ENCODE data around the gene PTTG2.
"Not testable (repeated sequence)": the region's sequence is repeated elsewhere in the genome, so short reads cannot be mapped to it uniquely, and the experiment has no call there.

The PTTG2 gene

GRCh38 chr4:37960098-37960497, at the start of gene PTTG2:
Gene PTTG2, plus strand, starts transcription at chr4:37960398. Its CDS starts 37 bp downstream, at chr4:37960435.
- DNase-seq (ENCODE audit: low read depth): no peak

DNA sequence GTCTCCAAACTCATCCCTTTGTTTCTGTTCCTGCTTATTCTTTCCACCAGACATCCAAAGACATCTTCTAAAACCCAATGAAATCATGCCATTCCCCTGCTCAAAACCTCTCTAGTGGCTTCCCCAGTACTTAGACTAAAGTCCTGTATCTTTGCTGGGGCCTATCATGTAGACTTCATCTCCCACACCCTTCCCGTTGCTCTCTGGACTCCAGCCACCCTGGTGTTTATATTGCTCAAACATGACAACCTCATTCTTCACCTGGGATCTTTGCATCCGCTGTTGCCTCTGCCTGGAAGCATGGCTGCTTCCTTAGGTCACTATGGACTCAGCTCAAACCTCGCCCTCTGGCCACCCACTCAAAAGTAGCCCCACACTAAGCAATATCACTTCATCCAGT, 45.7 kb upstream of the PTTG2 start:
- no peak for DNase-seq (ENCODE audit: low read depth)

DNA sequence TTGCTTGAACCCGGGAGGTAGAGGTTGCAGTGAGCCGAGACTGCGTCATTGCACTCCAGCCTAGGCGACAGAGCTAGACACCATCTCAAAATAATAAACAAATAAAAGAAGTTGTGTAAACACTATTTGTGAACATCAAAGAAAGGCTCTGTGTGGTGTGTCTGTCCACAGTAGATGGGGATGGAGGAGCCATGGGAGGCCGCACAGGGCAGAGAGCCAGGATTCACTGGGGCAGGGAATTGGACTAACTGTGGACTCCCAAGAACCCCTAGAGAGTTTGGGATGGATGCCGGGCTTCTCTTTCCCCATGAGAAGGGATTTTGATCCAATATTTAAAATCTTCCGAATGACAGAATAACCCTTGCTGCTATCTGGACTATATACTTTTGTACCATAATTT, 42.8 kb upstream of the PTTG2 start:
- DNase-seq (ENCODE audit: low read depth): no peak

DNA sequence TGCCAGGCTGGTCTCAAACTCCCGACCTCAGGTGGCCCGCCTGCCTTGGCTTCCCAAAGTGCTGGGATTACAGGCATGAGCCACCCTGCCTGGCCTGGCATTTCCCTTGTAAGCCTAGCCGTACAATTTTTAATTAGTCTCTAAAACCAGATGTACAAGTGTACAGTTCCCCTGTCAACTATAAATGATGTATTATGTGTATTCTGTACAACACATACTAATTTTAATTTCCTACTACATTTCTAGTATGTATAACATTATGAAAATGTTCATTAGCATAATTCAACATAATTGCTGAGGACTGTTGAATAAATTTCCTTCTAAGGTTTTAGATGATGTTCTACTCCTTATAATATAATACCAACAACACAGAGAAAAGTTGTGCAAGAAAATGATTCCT, 41.5 kb upstream of the PTTG2 start:
- no peak for DNase-seq (ENCODE audit: low read depth)

- DNase-seq (ENCODE audit: low read depth): no peak
Observed at GRCh38 chr4:37922328-37922727, 37.9 kb upstream of the PTTG2 start.

- not testable (repeated sequence) for DNase-seq (ENCODE audit: low read depth)
Observed at GRCh38 chr4:37923089-37923488, 37.1 kb upstream of the PTTG2 start.

DNA sequence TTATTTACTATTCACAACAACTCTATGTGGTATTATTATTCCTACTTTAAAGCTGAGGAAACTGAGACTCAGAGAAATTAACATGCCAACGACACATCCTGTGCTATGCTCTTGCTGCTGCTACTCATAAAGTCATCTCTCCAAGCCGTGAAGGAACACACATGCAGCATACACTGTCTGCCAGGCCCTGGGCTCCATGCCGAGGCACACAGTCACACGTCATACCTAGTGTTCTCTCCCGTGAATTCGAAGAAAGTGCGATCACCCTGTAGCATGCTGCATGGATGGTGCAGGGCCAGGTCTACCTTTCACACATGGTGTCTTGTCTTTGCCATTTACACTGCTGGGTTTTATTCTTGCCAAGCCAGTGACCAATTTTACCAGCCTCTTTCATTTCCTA, 35.3 kb upstream of the PTTG2 start:
- DNase-seq (ENCODE audit: low read depth): no peak

- no peak for DNase-seq (ENCODE audit: low read depth)
Observed at GRCh38 chr4:37927434-37927833, 32.8 kb upstream of the PTTG2 start.

GRCh38 chr4:37928426-37929416, 31.5 kb upstream of the PTTG2 start:
- DNase-seq (ENCODE audit: low read depth): no peak

DNA sequence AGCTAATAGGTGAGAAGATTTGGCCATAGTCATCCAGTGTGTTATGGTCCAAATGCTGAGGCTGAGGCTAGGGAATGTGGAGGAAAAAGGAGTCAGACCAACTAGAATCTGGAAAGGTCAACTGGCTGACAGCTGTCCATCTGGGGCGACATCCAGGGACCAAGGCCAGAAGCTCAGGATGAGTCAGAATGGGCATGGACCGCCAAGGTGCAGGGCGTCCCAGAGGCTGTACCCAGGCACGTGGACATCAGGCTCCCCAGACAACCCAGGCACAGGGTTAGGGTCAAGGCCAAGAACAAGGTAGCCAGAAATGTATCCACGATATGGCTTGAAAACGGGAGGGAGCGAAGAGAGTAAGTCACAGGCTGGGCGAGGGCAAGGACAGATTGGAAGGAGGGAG, 26.1 kb upstream of the PTTG2 start:
- DNase-seq (ENCODE audit: low read depth): no peak

- DNase-seq (ENCODE audit: low read depth): no peak
Observed at GRCh38 chr4:37934609-37935008, 25.6 kb upstream of the PTTG2 start.

- DNase-seq (ENCODE audit: low read depth): no peak
Observed at GRCh38 chr4:37935026-37935425, 25.2 kb upstream of the PTTG2 start.

DNA sequence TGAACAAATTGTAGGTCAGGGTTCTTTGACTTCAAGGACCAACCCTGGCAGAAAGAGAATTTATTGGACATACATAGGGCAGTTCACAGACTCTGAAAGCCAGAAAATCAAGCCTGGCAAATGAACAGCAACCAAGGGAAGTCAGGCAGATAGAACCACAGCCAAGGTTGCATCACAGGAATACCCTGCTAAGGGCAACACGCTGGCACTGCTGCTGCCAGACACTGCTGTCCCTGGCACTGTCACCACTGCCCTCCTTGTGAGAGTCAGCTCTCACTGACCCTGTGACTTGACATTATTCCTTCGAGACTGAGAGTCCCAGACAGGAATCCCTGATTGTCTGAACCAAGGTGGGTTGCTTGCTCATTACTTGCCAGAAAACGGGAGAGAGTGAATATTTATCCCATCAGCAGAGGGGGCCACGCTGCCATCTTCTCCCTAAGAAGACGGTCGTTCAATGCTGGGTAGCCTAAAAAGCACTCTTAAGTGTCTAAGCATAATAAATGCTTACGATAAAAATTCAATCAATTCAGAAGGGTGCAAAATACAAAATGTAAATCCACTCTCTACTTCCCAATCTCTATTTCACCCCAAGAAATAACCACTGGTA, 23.2 kb upstream of the PTTG2 start:
- DNase-seq (ENCODE audit: low read depth): no peak

DNA sequence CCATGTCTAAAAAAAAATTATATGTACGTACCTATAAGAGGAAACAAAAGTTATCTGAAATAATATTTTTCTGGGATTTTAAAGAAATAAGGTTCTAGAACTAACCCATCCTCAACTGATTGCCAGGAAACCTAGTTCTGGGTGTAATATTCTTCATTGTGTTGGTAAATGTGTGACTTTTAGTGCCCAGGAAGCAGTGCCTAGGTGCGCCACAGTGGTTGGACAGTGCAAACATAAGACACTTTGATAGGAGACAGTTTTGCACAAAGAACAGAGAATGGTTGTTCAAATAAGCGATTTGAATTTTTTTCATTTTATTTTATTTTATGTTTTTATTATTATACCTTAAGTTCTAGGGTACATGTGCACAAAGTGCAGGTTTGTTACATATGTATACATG, 22.0 kb upstream of the PTTG2 start:
- no peak for DNase-seq (ENCODE audit: low read depth)

DNA sequence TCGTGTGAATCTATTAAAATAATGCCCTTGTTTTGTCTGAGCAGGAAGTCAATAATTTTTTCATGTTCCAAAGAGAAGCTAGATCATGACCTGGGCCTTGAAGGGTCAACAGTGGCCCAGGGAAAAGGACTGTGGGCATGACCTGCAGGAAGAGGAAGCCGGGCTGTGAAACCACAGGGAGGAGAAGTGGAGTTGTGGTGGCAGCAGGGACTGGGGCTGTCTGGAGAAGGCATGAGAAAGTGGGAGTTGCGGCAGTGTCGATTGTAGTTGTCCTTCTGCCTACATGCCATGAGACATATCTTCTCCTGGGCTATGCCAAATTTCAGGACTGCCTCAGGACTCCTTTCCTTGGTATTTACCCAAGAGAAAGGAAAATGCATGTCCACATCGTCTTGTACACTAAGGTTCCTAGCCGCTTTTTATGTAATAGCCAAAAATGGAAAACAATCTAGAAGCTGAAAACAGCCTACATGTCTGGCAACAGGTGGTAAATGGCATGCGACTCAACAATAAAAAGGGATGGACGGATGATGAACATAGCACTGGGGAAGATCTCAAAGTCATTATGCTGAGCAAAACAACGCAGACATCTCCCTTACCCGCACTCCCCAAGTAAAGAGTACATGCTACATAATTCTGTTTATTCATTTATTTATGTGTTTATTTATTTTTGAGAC, 13.6 kb upstream of the PTTG2 start:
- no peak for DNase-seq (ENCODE audit: low read depth)

GRCh38 chr4:37948542-37948941, 11.7 kb upstream of the PTTG2 start:
- DNase-seq (ENCODE audit: low read depth): no peak

DNA sequence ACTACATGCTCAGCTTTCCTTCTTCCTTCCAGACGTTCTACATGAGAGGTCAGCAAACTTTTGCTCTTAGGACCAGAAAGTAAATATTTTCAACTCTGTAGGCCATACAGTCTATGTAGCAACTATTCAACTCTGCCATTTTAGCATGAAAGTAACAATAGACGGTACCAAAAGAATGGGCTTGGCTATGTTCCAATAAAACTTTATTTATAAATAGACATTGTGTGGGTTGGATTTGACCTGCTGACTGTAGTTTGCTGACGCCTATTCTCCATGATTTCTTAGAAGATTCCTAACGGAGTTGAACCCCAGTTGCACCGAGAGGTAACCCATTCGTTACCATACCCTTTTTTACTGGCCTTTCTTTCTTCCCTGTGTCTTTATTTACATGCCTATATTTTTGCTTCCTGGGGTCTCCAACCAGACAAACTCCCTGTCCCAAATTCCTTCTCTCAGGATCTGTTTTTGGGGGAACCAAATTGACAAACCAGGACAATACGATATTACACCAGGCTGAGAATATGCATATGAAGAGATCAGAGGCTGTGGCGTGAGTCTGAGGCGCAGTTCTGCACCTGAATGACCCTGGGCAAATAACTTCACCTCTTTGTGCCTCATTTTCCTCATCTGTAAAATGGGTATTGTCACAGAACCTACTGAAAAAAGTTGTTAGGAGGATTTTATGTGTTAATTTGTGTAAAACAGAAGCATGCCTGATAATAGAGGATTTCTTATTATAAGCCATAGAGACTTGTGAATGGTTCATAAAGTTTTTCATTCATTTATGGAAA, 10.4 kb upstream of the PTTG2 start:
- no peak for DNase-seq (ENCODE audit: low read depth)

DNA sequence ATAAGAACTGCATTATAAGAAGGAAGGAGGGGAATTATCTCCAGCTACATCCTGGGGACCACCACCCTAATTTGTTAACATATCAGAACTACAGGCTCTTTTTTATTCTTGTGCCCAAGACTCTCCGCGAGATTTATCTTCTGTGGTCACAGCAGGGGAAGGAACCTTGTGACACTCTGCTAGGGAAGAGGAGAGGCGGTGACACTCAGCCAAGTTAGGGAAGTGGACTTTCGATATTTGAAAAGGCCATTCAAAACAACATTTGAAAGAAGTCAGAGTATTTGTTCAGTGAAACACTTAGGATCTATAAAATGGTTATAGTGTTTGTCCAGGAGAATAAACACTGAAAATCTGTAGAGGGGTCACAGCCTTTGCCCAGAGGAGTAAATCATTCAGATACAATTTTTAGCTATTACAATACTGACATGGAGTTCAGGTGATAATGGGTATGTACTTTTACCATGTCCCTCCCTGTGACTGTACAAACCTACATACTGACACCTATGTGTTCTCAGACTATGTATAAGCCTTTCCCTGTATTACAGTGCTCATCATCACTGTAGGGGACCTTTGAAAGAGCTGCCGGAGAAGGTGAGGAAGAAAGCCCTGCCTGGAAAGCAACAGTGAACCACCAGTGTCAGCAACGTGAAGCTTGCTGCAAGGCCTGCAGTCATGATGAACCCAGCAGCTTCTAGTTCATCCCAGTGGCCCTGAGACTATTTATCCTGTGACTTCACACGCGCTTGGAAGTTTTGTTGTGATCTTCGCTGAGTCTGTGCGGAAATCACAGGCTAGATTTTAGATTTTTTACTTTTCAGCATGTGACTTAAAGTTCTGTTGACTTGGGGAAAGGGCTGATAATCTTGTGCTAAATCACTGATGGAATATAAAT, 8.5 kb upstream of the PTTG2 start:
- no peak for DNase-seq (ENCODE audit: low read depth)

DNA sequence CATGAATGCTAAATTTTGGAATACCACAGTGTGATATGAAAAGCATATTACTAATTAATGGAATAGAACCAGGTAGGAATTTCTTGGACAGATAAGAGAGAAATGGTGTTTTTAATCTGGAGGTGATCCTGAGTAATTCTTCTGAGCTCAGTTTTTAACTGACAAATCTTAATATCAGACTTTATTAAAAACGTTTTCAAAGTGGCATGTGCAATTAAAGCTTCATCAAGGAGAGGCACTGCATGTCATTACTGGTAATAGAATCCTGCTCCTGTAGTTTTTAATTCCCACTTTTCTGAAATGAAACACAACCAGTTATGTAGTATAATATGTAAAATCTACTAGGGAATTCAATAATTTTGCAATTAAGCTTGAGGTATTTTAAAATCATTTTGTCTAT, 7.0 kb upstream of the PTTG2 start:
- no peak for DNase-seq (ENCODE audit: low read depth)

- no peak for DNase-seq (ENCODE audit: low read depth)
Observed at GRCh38 chr4:37953620-37954293, 6.4 kb upstream of the PTTG2 start.
